GM12878 (cell line): Measurements from ENCODE around the gene MRC2. TPM values are rescaled to one million over a fixed set of nuclear protein-coding genes. Genes with fewer than 3 reads are reported as not detected.

Source experiments
- ATAC-seq: fragments of 200-7000 bp; cut with Tn5 transposase; 3 replicates; pipeline ENCODE4 v1.9.1; 2020; ENCODE audit warnings: mild to moderate bottlenecking, moderate library complexity
- BruUV-seq: library from RNA; stranded (reverse); fragments of 400-500 nt; replicated peaks from 2 replicates; lab custom pipeline; 2021; lab: Mats Ljungman, UMichigan
- CTCF ChIA-PET: fragments of 300-600 bp; sonication (Branson Sonifier 250); formaldehyde crosslinking; extraction: SDS; loops from one replicate; lab custom pipeline; 2021; ENCODE audit warnings: inconsistent platforms; lab: Yijun Ruan, JAX
- POLR2A ChIA-PET: fragments of 350-600 bp; formaldehyde crosslinking; extraction: SDS; loops from one replicate; lab custom pipeline; 2021; ENCODE audit warnings: inconsistent platforms; lab: Charles Lee
- RAD21 ChIA-PET: fragments of 300-600 bp; sonication (Branson Sonifier 250); formaldehyde crosslinking; loops from one replicate; lab custom pipeline; 2023; ENCODE audit warnings: antibody characterized with exemption; ENCODE audit not compliant: unreplicated experiment; lab: Charles Lee
- SMC1A ChIA-PET: fragments of 300-600 bp; sonication (Branson Sonifier 250); formaldehyde crosslinking; loops from one replicate; lab custom pipeline; 2023; ENCODE audit not compliant: unreplicated experiment, uncharacterized antibody; lab: Charles Lee
- DNase-seq: peaks from one replicate; pipeline ENCODE4 v3.0.0-alpha.2; 2011; ENCODE audit warnings: low read depth, low spot score
- FAIRE-seq: peaks from 3 replicates; lab custom pipeline; 2011; peaks lifted over from hg19 to GRCh38; lab: Jason Lieb, UNC
- H2AFZ ChIP-seq: 2 replicates; pipeline ENCODE4 v1.6.0; 2011; ENCODE audit warnings: low read depth, low read length, control low read depth; ENCODE audit not compliant: control insufficient read depth
- H3K27ac ChIP-seq: 2 replicates; pipeline ENCODE4 v1.5.1; 2011; ENCODE audit warnings: control low read depth; ENCODE audit not compliant: control insufficient read depth, insufficient read depth
- H3K27me3 ChIP-seq, 2 experiments: replicated peaks in 1 of 2; 2 replicates each; pipeline versions ENCODE4 v1.6.0 to v1.6.1; 2011; ENCODE audit warnings: low read length in 1 of 2; ENCODE audit not compliant: control insufficient read depth in 2 of 2, insufficient read depth in 2 of 2
- H3K36me3 ChIP-seq, 2 experiments: 2 replicates each; pipeline ENCODE4 v1.5.1; 2011; ENCODE audit warnings: low read length in 1 of 2; ENCODE audit not compliant: control insufficient read depth in 2 of 2, insufficient read depth in 2 of 2
- H3K4me1 ChIP-seq: 2 replicates; pipeline ENCODE4 v1.6.1; 2011; ENCODE audit warnings: mild to moderate bottlenecking, low read length, moderate library complexity, mixed read lengths; ENCODE audit not compliant: control insufficient read depth, insufficient read depth
- H3K4me2 ChIP-seq: 2 replicates; pipeline ENCODE4 v1.6.0; 2011; ENCODE audit warnings: control low read depth; ENCODE audit not compliant: control insufficient read depth, insufficient read depth
- H3K4me3 ChIP-seq: fragments of 200-600 bp; sonication (generic); 2 replicates; pipeline ENCODE4 v1.5.1; 2016
- H3K79me2 ChIP-seq: 2 replicates; pipeline ENCODE4 v1.6.0; 2011; ENCODE audit warnings: low read length; ENCODE audit not compliant: control insufficient read depth, insufficient read depth
- H3K9ac ChIP-seq: 2 replicates; pipeline ENCODE4 v1.8.0; 2011; ENCODE audit warnings: low read length, control low read depth, mixed read lengths; ENCODE audit not compliant: control insufficient read depth, insufficient read depth
- H3K9me3 ChIP-seq: replicated peaks from 3 replicates; pipeline ENCODE4 v1.5.1; 2011; ENCODE audit warnings: mild to moderate bottlenecking, low read length; ENCODE audit not compliant: control insufficient read depth, insufficient read depth
- H4K20me1 ChIP-seq: 2 replicates; pipeline ENCODE4 v1.6.0; 2011; ENCODE audit not compliant: control insufficient read depth, insufficient read depth
- BCL11A ChIP-seq: IDR thresholded peaks from 2 replicates; pipeline ENCODE4 v1.6.1; 2011; ENCODE audit warnings: low read depth, low read length
- BMI1 ChIP-seq: fragments of 450-650 bp; IDR thresholded peaks from 2 replicates; pipeline ENCODE4 v1.6.1; 2016; ENCODE audit warnings: mild to moderate bottlenecking, moderate library complexity, borderline replicate concordance
- E2F4 ChIP-seq: IDR thresholded peaks from 2 replicates; pipeline ENCODE4 v1.6.1; 2012; ENCODE audit warnings: low read depth, low read length, improper control_type of control experiment
- EGR1 ChIP-seq, 2 experiments: IDR thresholded peaks; 1 replicate in 1 of 2; 2 replicates in 1 of 2; pipeline ENCODE4 v1.6.1; 2011 to 2012; ENCODE audit warnings: low read depth in 2 of 2, low read length in 2 of 2, borderline replicate concordance in 1 of 2, mild to moderate bottlenecking in 1 of 2, moderate library complexity in 1 of 2
- WGBS: methylation state at CpG from one replicate; pipeline ENCODE4 v1.1.6; 2016; ENCODE audit warnings: low lambda C conversion rate; ENCODE audit not compliant: insufficient replicate concordance, insufficient coverage; ENCODE audit errors: missing lambda C conversion rate; 5-methylcytosine and 5-hydroxymethylcytosine counted together
- in situ Hi-C: fragments of 300-500 bp; cut with MboI; formaldehyde crosslinking; loops from 9 replicates; pipeline ENCODE4 v1.14.3; 2018; ENCODE audit warnings: mixed read lengths
- intact Hi-C: fragments of 100-400 bp; cut with micrococcal nuclease; formaldehyde crosslinking; loops from one replicate; pipeline ENCODE4 v1.14.2; 2022; ENCODE audit not compliant: unreplicated experiment
- polyA plus RNA-seq, 11 experiments: library from polyadenylated mRNA; depleted of rRNA in 4 of 11; unstranded in 6 of 11; stranded (reverse) in 5 of 11; fragments of >200 nt; fragmentation: Nextera tagmentation in 4 of 11; fragmentation: Illumina TruSeq in 1 of 11; extraction: Ambion mirVana in 4 of 11; extraction: Trizol in 1 of 11; gene quantifications; 1 replicate in 1 of 11; 2 replicates in 10 of 11; pipeline versions ENCODE4 v1.2.1 to v1.2.3, GENCODE V29; 2011 to 2016; ENCODE audit warnings: inconsistent platforms in 2 of 11, missing spikeins in 2 of 11, low read depth in 1 of 11
- total RNA-seq, 4 experiments: library from RNA; depleted of rRNA in 3 of 4; stranded (reverse); fragments of >200 nt in 3 of 4; fragmentation: Illumina TruSeq in 1 of 4; extraction: Trizol in 1 of 4; gene quantifications; 2 replicates each; pipeline versions ENCODE4 v1.2.1 to v1.2.3, GENCODE V29; 2013 to 2021
- TF ChIP-seq, protein P1 (sequence below): IDR thresholded peaks from 2 replicates; pipeline ENCODE4 v1.6.1; 2011; ENCODE audit warnings: borderline replicate concordance, low read depth, mild to moderate bottlenecking, moderate library complexity, low read length; ENCODE audit not compliant: insufficient read depth, poor library complexity, severe bottlenecking
- TF ChIP-seq, protein P2 (sequence below): IDR thresholded peaks from 2 replicates; pipeline ENCODE4 v1.6.1; 2011; ENCODE audit warnings: borderline replicate concordance, low read depth, mild to moderate bottlenecking, moderate library complexity, mixed read lengths, low read length; ENCODE audit not compliant: insufficient read depth; ENCODE audit errors: extremely low read length

The MRC2 gene
- total and polyA plus RNA-seq, 10 of the 15 experiments (the other 5 are each of a cell fraction or from before 2014, with no cell fraction given): 0.04 to 0.96 (median 0.30) TPM; not detected in 1

GRCh38 chr17:62597920-62598319, 29.6 kb upstream of the MRC2 start:
- H3K36me3 ChIP-seq: peaks cover 6 to 7% of the 10 kb centered on the region in 2 experiments
- in situ Hi-C loops: no loop called here
- H2AFZ ChIP-seq: no peak overlapping the region
- no peaks in the 10 kb centered on the region; the same call in 1 of the 3 replicates for H3K9me3 ChIP-seq
- ChIA-PET RAD21 (no interaction called here), POLR2A (no interaction called here), SMC1A (no interaction called here), CTCF (no interaction called here)
- WGBS: 100% methylated on average over 2 of the region's 2 CpGs
- no peaks in the 10 kb centered on the region for H3K4me1 ChIP-seq
- no peak overlapping the region for H3K27ac ChIP-seq
- no peaks in the 10 kb centered on the region for H3K79me2 ChIP-seq
- TF ChIP-seq, protein P1, sequence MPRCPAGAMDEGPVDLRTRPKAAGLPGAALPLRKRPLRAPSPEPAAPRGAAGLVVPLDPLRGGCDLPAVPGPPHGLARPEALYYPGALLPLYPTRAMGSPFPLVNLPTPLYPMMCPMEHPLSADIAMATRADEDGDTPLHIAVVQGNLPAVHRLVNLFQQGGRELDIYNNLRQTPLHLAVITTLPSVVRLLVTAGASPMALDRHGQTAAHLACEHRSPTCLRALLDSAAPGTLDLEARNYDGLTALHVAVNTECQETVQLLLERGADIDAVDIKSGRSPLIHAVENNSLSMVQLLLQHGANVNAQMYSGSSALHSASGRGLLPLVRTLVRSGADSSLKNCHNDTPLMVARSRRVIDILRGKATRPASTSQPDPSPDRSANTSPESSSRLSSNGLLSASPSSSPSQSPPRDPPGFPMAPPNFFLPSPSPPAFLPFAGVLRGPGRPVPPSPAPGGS: no peak
- TF ChIP-seq BCL11A: no peak
- intact Hi-C loops: no loop called here
- no peak overlapping the region for H3K9ac ChIP-seq
- no peak overlapping the region for H3K4me2 ChIP-seq
- no peaks in the 10 kb centered on the region for H4K20me1 ChIP-seq
- H3K27me3 ChIP-seq: no peaks in the 10 kb centered on the region
- FAIRE-seq (no peak), ATAC-seq (no peak), DNase-seq (no peak)
- no TSS peak for BruUV-seq
- H3K4me3 ChIP-seq: no peak overlapping the region

GRCh38 chr17:62599964-62600657, 27.4 kb upstream of the MRC2 start:
- 99% methylated on average over 6 of the region's 6 CpGs for WGBS
- CTCF ChIA-PET: interaction anchor here (0.8 kb wide), 1 partner anchor 47 kb away, joined by 3 read pairs; no protein-coding TSS in a partner anchor
- H3K36me3 ChIP-seq: peaks cover 5 to 8% of the 10 kb centered on the region in 2 experiments; a peak in 3 of 4 replicates

More at GRCh38 chr17:62599964-62600657, 27.4 kb upstream of the MRC2 start:
- no peak overlapping the region for H3K9ac ChIP-seq
- no peaks in the 10 kb centered on the region for H3K79me2 ChIP-seq
- no peak for DNase-seq
- H3K9me3 ChIP-seq: no peaks in the 10 kb centered on the region; the same call in 2 of the 3 replicates
- H4K20me1 ChIP-seq: no peaks in the 10 kb centered on the region
- ChIA-PET POLR2A (no interaction called here), SMC1A (no interaction called here)
- intact Hi-C loops: no loop called here
- no peak overlapping the region for H2AFZ ChIP-seq
- FAIRE-seq: no peak
- BruUV-seq: no TSS peak
- H3K4me1 ChIP-seq: no peaks in the 10 kb centered on the region
- TF ChIP-seq EGR1 (IDR thresholded peaks at IDR 0.05; ENCODE audit: borderline replicate concordance in 1 of 2, low read depth in 2 of 2, low read length in 2 of 2) (no peak), E2F4 (no peak), BMI1 (no peak)
- TF ChIP-seq, protein P2, sequence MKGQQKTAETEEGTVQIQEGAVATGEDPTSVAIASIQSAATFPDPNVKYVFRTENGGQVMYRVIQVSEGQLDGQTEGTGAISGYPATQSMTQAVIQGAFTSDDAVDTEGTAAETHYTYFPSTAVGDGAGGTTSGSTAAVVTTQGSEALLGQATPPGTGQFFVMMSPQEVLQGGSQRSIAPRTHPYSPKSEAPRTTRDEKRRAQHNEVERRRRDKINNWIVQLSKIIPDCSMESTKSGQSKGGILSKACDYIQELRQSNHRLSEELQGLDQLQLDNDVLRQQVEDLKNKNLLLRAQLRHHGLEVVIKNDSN: no peak
- TF ChIP-seq, all 136 proteins: peak for 0
- Histone ChIP-seq H3K4me3 (no peak overlapping the region), H3K27me3 (no peaks in the 10 kb centered on the region), H3K27ac (no peak overlapping the region), H3K4me2 (no peak overlapping the region)
- RAD21 ChIA-PET: no interaction called here
- no peak for ATAC-seq
- in situ Hi-C loops: no loop called here
